ENCODE measurements around the gene ZBTB16.

- TF ChIP-seq CTCF (IDR thresholded peaks at IDR 0.05) = no peak
- no peak for TF ChIP-seq POLR2A (IDR thresholded peaks at IDR 0.05)
Measured at GRCh38 chr11:114252767-114253166, 193.3 kb downstream of the ZBTB16 start.

Data from uterus (tissue), 2 donors.